Spleen (tissue), 11 donors: Measurements from ENCODE around the gene ADGRG1. TPM values are rescaled to one million over a fixed set of nuclear protein-coding genes. Genes with fewer than 3 reads are reported as not detected.

Experiments used
- DNase-seq: peaks from one replicate; pipeline ENCODE4 v3.0.0-alpha.2; 2020
- H3K27ac ChIP-seq, 8 donors: fragments of 200-600 bp; sonication (generic) in 7 of 8; 1 replicate in 4 of 8; 2 replicates in 4 of 8; pipeline versions ENCODE4 v1.5.0 to v1.8.0; 2016 to 2021; ENCODE audit warnings: inconsistent platforms in 4 of 8, mild to moderate bottlenecking in 4 of 8, moderate library complexity in 1 of 8
- H3K27me3 ChIP-seq, 7 donors: fragments of 200-600 bp; sonication (generic) in 6 of 7; replicated peaks in 1 of 7; 1 replicate in 4 of 7; 2 replicates in 3 of 7; pipeline versions ENCODE4 v1.5.0 to v1.8.0; 2016 to 2021; ENCODE audit warnings: inconsistent platforms in 3 of 7, mild to moderate bottlenecking in 1 of 7
- H3K36me3 ChIP-seq, 6 donors: fragments of 200-600 bp; sonication (generic) in 5 of 6; 1 replicate in 4 of 6; 2 replicates in 2 of 6; pipeline versions ENCODE4 v1.5.0 to v1.8.0; 2016 to 2021; ENCODE audit warnings: inconsistent platforms in 2 of 6
- H3K4me1 ChIP-seq, 6 donors: fragments of 200-600 bp; sonication (generic) in 5 of 6; 1 replicate in 3 of 6; 2 replicates in 3 of 6; pipeline versions ENCODE4 v1.5.0 to v1.8.0; 2016 to 2021; ENCODE audit warnings: inconsistent platforms in 3 of 6
- H3K4me3 ChIP-seq, 8 donors: fragments of 200-600 bp; sonication (generic) in 7 of 8; 1 replicate in 4 of 8; 2 replicates in 4 of 8; pipeline versions ENCODE4 v1.5.0 to v1.8.0; 2016 to 2021; ENCODE audit warnings: inconsistent platforms in 4 of 8, mild to moderate bottlenecking in 4 of 8, moderate library complexity in 2 of 8
- H3K9me3 ChIP-seq, 8 donors: fragments of 200-600 bp; sonication (generic) in 7 of 8; 1 replicate in 4 of 8; 2 replicates in 4 of 8; pipeline versions ENCODE4 v1.5.0 to v1.8.0; 2016 to 2021; ENCODE audit warnings: inconsistent platforms in 4 of 8
- POLR2A ChIP-seq, 3 donors: fragments of 450-650 bp; IDR thresholded peaks; one replicate each; pipeline ENCODE4 v1.5.1; 2017; ENCODE audit warnings: antibody characterized with exemption in 3 of 3, mild to moderate bottlenecking in 1 of 3
- POLR2AphosphoS5 ChIP-seq, 3 donors: sonication (generic); formaldehyde crosslinking; IDR thresholded peaks; one replicate each; pipeline ENCODE4 v1.5.1; 2017; ENCODE audit warnings: antibody characterized with exemption in 3 of 3
- WGBS, 5 donors: extraction: QIAGEN DNeasy Blood & Tissue Kit in 3 of 5; methylation state at CpG; one replicate each; pipeline versions ENCODE4 v1.1.5 to v1.1.7; 2013 to 2018; 5-methylcytosine and 5-hydroxymethylcytosine counted together
- intact Hi-C: fragments of 100-400 bp; cut with DNase I; formaldehyde crosslinking; loops from one replicate; pipeline ENCODE4 v1.15.0; 2023; ENCODE audit warnings: low total_unique reads
- polyA plus RNA-seq, 3 donors: library from polyadenylated mRNA; stranded (reverse); fragments of 200-250 nt; gene quantifications; one replicate each; pipeline ENCODE4 v1.2.1, GENCODE V29; 2013
- total RNA-seq, 7 donors: library from RNA; depleted of rRNA in 3 of 7; stranded (reverse); fragments of >200 nt in 3 of 7; fragmentation: NEBNext Ultra II Directional in 4 of 7; extraction: Animal tissue kit (Norgen Biotek cat#: 25700) in 4 of 7; gene quantifications; one replicate each; pipeline versions ENCODE4 v1.1.0 to v1.2.1, GENCODE V29; 2016 to 2021
- TF ChIP-seq, protein P1 (sequence below), 11 experiments: fragments of 200-600 bp in 7 of 11; fragments of 450-650 bp in 4 of 11; sonication (generic) in 4 of 11; IDR thresholded peaks in 8 of 11; conservative IDR thresholded peaks in 3 of 11; 1 replicate in 7 of 11; 2 replicates in 4 of 11; pipeline versions ENCODE4 v1.4.0 to v1.8.0; 2016 to 2021; ENCODE audit warnings: antibody characterized with exemption in 11 of 11, inconsistent platforms in 4 of 11, mild to moderate bottlenecking in 1 of 11
- donor health status: healthy with polysubstance abuse.
- donor health status: DM: no; HTN: no; CAD: no; lungs with moderate emphysema.
- donor health status: DM: no; HTN: no; CAD: no.
- donor health status: Bipolar disorder and iron deficiency.
- donor health status: healthy.
- donor health status: DM: no; HTN: no; CAD: no.
- donor health status: DM: yes; HTN: yes; CAD: no.

The ADGRG1 gene
- total and polyA plus RNA-seq, 10 donors: 1.0 to 23.7 (median 8.2) TPM

DNA sequence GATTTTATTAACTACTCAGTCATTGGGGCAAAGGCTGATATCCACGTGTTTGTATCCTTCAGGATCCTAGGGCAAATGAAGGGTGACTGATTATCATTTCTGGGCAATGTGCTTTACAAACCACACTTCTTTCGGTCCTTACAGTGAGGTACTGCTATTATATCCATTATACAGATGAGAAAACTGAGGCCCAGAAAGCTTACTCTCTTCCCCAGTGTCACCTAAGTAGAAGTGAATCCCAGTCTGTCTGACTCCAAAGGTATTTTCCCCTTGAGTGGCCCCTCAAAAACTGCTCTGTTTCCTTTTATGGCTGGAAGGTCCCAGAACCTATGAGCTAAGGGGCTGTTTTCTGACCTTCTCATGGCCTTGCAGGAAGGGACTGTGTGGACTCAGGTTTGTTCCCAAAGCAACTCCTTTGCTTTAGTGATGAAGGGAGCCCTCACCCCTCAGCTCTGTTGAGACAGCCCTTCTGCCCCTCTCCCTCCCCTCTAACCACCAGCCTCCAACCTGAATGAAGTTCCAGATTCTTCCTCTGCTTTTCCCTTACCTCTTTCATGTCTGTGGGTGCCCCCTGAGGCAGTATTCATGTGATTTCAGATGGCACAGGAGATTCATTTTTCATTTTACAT lies 27.4 kb upstream of the ADGRG1 start:
- no peaks in the 10 kb centered on the region for H3K36me3 ChIP-seq
- intact Hi-C loops: no loop called here
- peak overlapping the region; percentile 51 to 85 (median 62) for H3K27ac ChIP-seq
- DNase-seq: no peak
- peaks cover 6 to 44% (median 31%) of the 10 kb centered on the region in 6 donors for H3K4me1 ChIP-seq
- H3K9me3 ChIP-seq: peaks cover 0 to 26% (median 15%) of the 10 kb centered on the region in 8 donors
- 63 to 73% (median 72%) methylated on average over 2 of the region's 2 CpGs for WGBS, 5 donors
- TF ChIP-seq POLR2AphosphoS5 (IDR thresholded peaks at IDR 0.05) (no peak), POLR2A (IDR thresholded peaks at IDR 0.05) (no peak)
- TF ChIP-seq, protein P1, sequence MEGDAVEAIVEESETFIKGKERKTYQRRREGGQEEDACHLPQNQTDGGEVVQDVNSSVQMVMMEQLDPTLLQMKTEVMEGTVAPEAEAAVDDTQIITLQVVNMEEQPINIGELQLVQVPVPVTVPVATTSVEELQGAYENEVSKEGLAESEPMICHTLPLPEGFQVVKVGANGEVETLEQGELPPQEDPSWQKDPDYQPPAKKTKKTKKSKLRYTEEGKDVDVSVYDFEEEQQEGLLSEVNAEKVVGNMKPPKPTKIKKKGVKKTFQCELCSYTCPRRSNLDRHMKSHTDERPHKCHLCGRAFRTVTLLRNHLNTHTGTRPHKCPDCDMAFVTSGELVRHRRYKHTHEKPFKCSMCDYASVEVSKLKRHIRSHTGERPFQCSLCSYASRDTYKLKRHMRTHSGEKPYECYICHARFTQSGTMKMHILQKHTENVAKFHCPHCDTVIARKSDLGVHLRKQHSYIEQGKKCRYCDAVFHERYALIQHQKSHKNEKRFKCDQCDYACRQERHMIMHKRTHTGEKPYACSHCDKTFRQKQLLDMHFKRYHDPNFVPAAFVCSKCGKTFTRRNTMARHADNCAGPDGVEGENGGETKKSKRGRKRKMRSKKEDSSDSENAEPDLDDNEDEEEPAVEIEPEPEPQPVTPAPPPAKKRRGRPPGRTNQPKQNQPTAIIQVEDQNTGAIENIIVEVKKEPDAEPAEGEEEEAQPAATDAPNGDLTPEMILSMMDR (IDR thresholded peaks at IDR 0.05 in 8 of 11, conservative IDR thresholded peaks at IDR 0.05 in 3 of 11): no peak
- no peak overlapping the region for H3K4me3 ChIP-seq
- H3K27me3 ChIP-seq: peaks cover 0 to 17% (median 0%) of the 10 kb centered on the region in 7 donors

DNA sequence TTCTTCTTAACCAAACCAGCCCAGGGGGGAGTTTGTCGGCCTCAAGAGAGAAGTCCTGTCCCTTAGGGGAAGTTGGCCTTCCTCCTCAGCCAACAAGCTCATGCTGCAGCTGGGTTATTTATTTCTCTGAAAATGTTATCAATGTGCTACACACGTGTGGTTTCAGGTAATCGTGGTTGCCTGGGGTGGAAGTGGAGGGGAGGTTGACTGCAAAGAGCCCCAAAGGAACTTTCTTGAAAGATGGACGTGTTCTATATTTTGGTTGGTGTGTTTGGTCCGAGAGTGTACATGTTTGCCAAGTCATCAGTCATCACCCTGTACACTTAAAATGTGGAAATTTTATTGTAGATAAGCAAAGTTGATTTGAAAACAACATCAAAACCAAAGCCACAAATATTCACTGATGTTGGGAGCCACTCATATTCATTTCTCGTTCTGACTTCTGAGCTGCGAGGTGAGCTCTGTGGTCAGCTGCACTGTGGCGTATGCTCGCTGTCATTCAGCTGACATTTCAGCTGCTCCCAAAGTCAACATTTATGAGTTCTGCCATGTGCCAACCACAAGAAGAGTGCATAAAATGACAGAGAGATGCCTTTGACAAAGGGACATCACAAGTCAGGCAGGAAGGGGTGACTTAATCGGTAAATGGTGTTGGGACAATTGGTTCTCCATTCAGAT lies 26.5 kb upstream of the ADGRG1 start:
- peak in 1 of 3 donors; percentile 60 for TF ChIP-seq POLR2AphosphoS5 (IDR thresholded peaks at IDR 0.05)
- TF ChIP-seq, protein P1 (IDR thresholded peaks at IDR 0.05 in 8 of 11, conservative IDR thresholded peaks at IDR 0.05 in 3 of 11): no peak
- 14 to 45% (median 28%) methylated on average over 10 of the region's 10 CpGs for WGBS, 5 donors
- intact Hi-C loops: no loop called here
- Histone ChIP-seq H3K27ac (peak overlapping the region; percentile 51 to 85 (median 62)), H3K27me3 (peaks cover 0 to 17% (median 0%) of the 10 kb centered on the region in 7 donors), H3K4me1 (peaks cover 6 to 44% (median 31%) of the 10 kb centered on the region in 6 donors), H3K4me3 (no peak overlapping the region), H3K9me3 (peaks cover 0 to 17% (median 6%) of the 10 kb centered on the region in 8 donors), H3K36me3 (no peaks in the 10 kb centered on the region)
- no peak for DNase-seq

DNA sequence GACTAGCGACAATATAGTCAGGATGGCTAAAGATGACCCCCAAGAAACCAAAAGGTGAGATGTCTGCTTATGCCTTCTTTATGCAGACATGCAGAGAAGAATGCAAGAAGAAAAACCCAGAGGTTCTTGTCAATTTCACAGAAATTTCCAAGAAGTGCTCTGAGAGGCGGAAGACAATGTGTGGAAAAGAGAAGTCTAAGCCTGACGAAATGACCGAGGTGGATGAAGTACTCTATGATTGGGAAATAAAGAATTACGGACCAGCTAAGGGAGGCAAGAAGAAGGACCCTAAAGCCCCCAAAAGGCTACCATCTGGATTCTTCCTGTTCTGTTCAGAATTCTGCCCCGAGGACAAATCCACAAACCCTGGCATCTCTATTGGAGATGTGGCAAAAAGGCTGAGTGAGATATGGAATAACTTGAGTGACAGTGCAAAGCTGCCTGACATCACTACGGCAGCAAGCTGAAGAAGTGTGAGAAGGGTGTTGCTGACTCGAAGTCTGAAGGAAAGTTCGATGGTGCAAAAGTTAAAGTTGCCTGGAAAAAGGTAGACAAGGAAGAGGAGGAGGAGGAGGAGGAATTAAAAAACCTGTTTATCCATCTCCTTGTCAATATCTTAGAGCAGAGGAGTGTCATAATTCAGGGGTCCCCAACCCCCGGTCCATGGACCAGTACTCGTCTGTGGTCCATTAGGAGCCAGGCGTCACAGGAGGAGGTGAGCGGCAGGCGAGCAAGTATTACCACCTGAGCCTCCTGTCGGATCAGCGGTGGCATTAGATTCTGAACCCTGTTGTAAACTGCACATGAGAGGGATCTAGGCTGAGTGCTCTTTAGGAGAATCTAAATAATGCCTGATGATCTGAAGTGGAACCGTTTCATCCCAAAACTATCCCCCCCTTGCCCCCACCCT lies 25.1 kb upstream of the ADGRG1 start:
- Histone ChIP-seq H3K36me3 (no peaks in the 10 kb centered on the region), H3K9me3 (peaks cover 0 to 5% (median 0%) of the 10 kb centered on the region in 8 donors), H3K4me1 (peaks cover 6 to 44% (median 32%) of the 10 kb centered on the region in 6 donors), H3K27ac (peak overlapping the region in 6 of 8 donors; percentile 3 to 85 (median 67)), H3K4me3 (no peak overlapping the region), H3K27me3 (peaks cover 0 to 17% (median 0%) of the 10 kb centered on the region in 7 donors)
- WGBS, 5 donors: 73 to 80% (median 78%) methylated on average over 17 of the region's 17 CpGs
- intact Hi-C loops: no loop called here
- no peak for TF ChIP-seq POLR2AphosphoS5 (IDR thresholded peaks at IDR 0.05)
- no peak for TF ChIP-seq POLR2A (IDR thresholded peaks at IDR 0.05)
- TF ChIP-seq, protein P1 (IDR thresholded peaks at IDR 0.05 in 8 of 11, conservative IDR thresholded peaks at IDR 0.05 in 3 of 11): no peak
- no peak for DNase-seq
